ENCODE results near the gene APOE. TPM values are rescaled to one million over a fixed set of nuclear protein-coding genes. Genes with fewer than 3 reads are reported as not detected.
A peak's percentile ranks its signal among the peaks of the same experiment; 100 is the strongest.

APOE gene
- total RNA-seq, 1 experiment from 2014 or later: 2,018 TPM

DNA sequence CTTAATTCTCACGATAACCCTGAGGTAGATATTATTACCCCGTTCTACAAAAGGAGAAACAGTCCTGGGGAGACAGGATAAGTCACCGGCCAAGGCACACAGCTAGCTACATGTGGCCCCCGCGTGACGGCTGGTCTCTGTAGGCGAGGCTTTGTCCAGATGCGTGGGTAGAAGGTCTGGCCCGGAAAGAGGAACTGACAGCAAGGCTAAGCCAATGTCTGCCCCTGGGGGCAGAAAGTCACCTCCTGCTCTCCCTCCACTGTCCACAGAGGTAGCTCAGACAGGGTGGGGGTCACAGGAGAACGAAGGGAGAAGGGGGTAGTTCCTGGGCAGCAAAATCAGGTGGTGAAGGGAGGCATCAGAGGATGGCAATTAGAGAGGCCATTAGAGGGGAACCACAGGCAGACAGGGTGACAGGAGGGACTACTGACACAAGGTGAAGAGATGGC is 38.2 kb downstream of the APOE start:
- in situ Hi-C loops (cut with HindIII; ENCODE audit: low sequenced_read_pairs): no loop called here
- DNase-seq (ENCODE audit: low spot score): no peak

DNA sequence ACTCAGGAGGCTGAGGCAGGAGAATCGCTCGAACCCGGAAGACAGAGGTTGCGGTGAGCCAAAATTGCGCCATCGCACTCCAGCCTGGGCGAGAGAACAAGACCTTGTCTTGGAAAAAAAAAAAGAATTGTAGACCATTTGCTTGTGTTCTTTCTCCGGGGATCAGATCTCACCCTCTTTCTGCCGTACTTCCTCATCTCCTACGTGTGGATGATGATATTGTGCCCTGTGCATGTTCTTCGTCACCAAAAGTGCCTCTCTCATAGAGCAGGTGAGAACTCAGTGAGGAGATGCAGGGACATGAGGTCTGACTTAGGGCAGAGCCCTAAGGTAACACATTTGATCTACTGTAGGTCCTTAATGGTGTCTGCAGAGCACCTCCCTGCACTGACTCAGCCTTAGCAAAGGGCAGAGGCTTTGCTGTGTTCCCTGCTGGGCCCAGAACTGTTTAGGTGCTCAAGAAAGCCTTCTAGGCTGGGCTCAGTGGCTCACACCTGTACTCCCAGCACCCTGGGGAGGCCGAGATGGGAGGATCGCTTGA is 41.5 kb downstream of the APOE start:
- DNase-seq (ENCODE audit: low spot score): no peak
- in situ Hi-C loops (cut with HindIII; ENCODE audit: low sequenced_read_pairs): no loop called here

DNA sequence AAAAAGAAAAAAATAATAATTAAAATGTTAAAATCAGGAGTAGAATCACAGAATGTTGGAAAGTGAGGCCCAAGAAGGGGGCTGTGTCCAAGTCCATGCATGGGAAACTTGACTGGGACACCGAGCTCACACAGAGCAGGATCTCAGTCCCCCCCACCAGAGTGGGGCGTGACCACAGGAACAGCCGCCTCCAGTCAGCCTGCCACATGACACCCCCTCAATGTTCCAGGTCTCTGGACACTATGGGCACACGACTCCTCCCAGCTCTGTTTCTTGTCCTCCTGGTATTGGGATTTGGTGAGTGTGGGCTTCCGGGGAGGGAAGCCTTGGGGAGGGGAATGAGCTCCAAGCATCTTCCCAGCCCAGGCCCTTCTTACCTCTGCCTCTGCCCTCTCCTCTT is 42.6 kb downstream of the APOE start:
- in situ Hi-C loops (cut with HindIII; ENCODE audit: low sequenced_read_pairs): no loop called here
- no peak for DNase-seq (ENCODE audit: low spot score)

DNA sequence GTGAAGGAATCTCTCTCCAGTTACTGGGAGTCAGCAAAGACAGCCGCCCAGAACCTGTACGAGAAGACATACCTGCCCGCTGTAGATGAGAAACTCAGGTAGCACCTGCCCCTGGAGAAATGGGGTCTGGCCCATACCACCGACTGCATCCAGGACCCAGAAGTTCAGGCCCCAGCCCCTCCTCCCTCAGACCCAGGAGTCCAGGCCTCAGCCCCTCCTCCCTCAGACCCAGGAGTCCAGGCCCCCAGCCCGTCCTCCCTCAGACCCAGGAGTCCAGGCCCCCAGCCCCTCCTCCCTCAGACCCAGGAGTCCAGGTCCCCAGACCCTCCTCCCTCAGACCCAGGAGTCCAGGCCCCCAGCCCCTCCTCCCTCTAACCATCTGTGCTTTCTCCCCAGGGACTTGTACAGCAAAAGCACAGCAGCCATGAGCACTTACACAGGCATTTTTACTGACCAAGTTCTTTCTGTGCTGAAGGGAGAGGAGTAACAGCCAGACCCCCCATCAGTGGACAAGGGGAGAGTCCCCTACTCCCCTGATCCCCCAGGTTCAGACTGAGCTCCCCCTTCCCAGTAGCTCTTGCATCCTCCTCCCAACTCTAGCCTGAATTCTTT is 43.3 kb downstream of the APOE start:
- in situ Hi-C loops (cut with HindIII; ENCODE audit: low sequenced_read_pairs): no loop called here

DNA sequence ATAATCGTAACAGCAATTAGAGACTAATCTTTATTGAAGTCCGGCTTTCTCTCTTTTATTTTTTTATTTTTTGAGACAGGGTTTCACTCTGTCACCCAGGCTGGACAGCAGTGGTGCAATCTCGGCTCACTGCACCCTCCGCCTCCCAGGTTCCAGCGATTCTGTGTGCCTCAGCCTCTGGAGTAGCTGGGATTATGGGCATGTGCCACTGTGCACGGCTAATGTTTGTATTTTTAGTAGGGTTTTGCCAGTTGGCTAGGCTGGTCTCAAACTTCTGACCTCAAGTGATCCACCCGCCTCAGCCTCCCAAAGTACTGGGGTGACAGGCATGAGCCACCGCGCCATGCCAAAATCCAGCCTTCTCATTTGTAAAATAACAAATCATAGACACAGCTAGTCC is 44.0 kb downstream of the APOE start:
- in situ Hi-C loops (cut with HindIII; ENCODE audit: low sequenced_read_pairs): no loop called here
- DNase-seq (ENCODE audit: low spot score): no peak

More for the DNA sequence above, 43.3 kb downstream of the APOE start:
- DNase-seq (ENCODE audit: low spot score): no peak

DNA sequence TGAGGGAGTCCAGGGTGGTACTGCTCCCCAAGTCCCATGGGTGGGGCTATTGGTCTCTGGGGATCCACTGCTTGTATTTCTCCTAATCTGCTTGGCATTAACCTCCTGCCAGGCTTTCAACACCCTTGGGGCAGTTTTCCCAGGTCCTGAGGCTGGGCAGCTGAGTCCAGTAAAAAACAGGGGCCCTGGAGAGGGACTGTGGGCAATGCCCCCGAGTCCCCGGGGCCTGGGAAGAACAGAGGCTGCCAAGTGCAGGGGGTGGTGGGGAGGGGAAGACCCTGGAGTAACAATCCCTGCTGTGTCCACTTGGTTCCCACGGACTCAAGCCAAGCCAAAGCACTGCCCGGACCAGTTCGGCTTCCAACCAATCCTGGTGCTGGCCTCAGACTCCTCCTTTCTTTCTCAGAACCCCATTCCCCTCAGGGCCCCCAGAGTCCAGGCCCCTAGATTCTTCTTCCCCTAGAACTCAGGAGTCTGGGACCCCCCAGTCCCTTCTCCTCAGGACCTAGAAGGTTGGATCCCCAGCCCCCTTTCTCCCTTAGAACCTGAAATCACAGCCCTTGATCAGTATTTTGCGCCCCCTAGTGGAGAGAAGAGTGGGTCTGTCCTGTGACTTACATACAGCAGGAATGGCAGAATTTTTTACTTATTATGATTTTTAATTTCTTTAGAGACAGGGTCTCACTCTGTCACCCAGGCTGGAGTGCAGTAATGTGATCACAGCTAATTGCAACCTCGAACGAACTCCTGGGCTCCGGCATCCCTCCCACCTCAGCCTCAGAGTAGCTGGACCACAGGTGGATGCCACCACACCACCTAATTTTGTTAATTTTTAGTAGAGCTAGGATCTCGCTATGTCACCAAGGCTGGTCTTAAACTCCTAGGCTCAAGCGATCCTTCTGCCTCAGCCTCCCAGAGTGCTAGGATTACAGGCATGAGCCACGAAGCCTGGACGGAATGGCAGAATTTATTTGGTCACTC is 45.9 kb downstream of the APOE start:
- peak; percentile 81 for DNase-seq (ENCODE audit: low spot score)
- in situ Hi-C loops (cut with HindIII; ENCODE audit: low sequenced_read_pairs): no loop called here

DNA sequence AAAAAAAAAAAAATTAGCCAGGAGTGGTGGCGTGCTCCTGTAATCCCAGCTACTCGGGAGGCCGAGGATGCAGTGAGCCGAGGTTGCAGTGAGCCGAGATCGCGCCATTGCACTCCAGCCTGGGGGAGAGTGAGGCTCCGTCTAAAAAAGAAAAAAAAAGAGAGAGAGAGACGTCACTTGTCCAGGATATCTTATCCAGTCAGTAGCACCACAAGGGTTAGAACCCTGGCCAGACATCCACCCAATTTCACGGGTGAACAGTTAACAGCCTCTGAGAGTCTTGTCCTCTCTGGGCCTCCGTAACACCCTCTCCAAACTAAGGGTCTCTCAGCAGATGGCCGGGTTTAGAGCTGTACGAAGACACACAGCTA is 48.7 kb downstream of the APOE start:
- DNase-seq (ENCODE audit: low spot score): no peak
- in situ Hi-C loops (cut with HindIII; ENCODE audit: low sequenced_read_pairs): no loop called here

DNA sequence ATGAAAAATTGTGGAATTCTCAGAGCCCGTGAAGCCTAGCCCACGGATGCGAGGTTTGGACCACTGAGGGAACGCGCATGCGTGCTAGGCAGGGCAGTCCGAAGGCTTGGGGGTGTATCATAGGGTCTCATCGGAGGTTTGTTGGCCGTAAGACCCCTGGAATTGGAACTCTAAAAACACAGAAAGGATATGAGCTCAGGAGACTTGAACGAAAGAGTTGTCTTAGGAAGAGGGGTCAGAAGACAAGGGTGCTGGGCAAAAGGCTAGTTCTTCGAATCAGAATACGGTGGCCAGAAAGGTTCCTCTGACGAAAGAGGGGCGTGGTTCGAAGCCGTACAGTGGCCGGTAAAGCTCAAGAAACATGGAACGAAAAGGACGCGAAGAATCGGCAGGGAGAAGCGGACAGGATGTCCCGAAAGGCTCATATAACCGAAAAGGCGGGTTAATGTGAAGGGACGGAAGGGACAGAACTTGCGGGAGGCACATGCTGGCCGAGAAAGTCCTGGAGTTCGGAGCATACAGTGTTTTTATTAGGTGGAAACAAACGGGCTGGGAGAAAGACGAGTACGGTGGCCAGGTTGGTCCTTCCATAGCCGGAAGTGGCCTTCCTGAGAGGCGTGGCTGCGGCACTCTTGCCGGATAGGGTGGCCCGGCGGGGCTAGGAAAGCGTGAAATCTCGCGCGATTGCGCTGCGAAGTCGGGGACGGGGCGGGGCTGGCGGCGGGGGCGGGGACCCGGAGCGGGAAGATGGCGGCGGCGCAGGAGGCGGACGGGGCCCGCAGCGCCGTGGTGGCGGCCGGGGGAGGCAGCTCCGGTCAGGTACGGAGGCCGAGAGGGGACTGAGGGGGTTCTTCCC is 49.3 kb downstream of the APOE start, which contains the start of gene CLPTM1:
CLPTM1 (plus strand) TSS at position 732 of the 856 bp plus-strand sequence; CDS start at position 748, 16 bp downstream.
- DNase-seq (ENCODE audit: low spot score): peak; percentile 94
- in situ Hi-C loops (cut with HindIII; ENCODE audit: low sequenced_read_pairs): no loop called here

DNA sequence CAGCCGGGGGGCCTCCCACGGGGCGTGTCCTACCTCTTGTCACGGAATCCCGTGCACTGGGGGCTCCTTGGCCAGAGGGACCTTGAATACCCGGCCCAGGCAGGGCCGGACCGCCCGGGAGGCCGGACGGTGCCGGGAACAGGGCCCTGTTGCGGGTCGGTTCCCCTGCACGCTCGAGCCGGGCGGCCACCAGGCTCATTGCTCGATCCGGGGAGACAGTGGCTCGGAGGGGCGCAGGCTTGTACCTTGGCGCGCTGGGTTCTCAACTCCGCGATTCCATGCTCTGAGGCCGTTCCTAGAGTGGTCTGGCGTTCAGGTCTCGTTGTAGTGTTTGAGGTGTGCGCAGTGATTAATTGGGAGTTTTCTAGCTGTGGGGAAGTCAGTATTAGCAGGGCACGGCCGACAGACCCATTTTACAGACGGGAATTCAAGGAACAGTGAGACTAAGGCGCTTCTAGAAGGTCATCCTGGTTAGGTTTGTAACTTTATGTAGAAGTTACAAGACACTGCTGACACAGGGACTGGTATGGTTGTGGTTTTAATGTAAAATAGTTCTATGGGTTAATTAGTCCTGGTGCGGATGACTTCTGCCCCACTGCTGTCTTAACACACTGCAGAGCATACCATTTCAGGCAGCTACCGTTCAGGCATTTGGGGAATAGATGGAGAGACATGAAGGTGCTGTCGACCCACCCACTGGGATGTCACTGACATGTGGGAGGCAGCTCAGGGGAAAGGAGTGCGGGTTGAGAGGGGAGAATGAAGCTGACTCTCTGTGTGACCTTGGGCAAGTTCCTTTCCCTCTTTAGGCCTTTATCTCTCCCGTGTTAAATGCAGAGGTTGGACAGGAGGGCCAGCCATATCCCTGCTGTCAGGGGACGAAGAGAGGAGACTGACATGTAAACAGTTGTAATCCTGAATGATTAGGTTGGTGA is 50.2 kb downstream of the APOE start:
- in situ Hi-C loops (cut with HindIII; ENCODE audit: low sequenced_read_pairs): no loop called here
- no peak for DNase-seq (ENCODE audit: low spot score)

DNA sequence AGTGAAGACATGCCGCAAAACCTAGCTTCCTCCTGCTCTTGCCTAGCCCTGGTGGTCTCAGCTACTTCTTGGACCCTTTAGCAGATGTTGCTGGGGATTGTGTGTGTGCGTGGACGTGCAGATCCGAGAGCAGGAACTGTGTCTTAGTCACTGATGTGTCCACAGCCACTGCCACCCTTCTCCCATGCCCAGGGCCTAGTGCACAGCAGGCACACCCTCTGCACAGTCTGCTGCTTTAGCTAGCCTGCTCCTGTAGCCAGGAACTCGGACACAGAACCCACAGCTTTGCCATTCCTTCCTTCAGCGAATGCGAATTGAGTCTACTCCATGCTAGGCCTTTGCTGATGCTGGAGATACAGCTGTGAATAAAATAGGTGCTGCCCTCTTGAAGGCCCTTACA is 51.9 kb downstream of the APOE start:
- in situ Hi-C loops (cut with HindIII; ENCODE audit: low sequenced_read_pairs): no loop called here

DNA sequence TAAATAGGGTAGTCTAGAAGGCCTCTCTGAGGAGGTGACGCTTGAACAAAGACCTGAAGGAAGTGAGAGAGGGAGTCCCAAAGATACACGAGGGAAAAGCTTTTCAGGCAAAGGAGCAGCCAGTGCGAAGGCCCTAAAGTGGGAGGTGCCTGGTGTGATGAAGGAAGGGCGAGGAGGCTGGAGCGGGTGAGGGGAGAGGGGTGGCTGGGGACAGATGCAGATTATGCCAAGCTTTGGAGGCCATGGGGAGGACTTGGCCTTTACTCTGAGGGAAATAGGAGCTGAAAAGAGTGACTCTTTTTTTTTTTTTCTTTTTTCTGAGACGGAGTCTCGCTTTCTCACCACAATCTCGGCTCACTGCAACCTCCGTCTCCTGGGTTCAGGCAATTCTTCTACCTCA is 52.5 kb downstream of the APOE start:
- no peak for DNase-seq (ENCODE audit: low spot score)

More for the DNA sequence above, 51.9 kb downstream of the APOE start:
- no peak for DNase-seq (ENCODE audit: low spot score)

More for the DNA sequence above, 52.5 kb downstream of the APOE start:
- in situ Hi-C loops (cut with HindIII; ENCODE audit: low sequenced_read_pairs): no loop called here

Other genes with a start within 250 kb of the APOE start
- gene CEACAM19, start 234.3 kb upstream of the APOE start, total RNA-seq (2014; rRNA removed; shearing (Covaris generic)): 0.78 TPM in 1 of 2 replicates, not detected in the other
- not detected in 2 replicates for gene CEACAM16, start 206.6 kb upstream of the APOE start, total RNA-seq (2014; rRNA removed; shearing (Covaris generic))
- 6.6 and 9.1 TPM in 2 replicates for gene BCL3, start 157.1 kb upstream of the APOE start, total RNA-seq (2014; rRNA removed; shearing (Covaris generic))
- not detected in 2 replicates for gene CBLC, start 127.9 kb upstream of the APOE start, total RNA-seq (2014; rRNA removed; shearing (Covaris generic))
- 28.5 and 28.9 TPM in 2 replicates for gene BCAM, start 96.7 kb upstream of the APOE start, total RNA-seq (2014; rRNA removed; shearing (Covaris generic))
- 126 and 154 TPM in 2 replicates for gene NECTIN2, start 59.5 kb upstream of the APOE start, total RNA-seq (2014; rRNA removed; shearing (Covaris generic))
- gene TOMM40, start 14.5 kb upstream of the APOE start, total RNA-seq (2014; rRNA removed; shearing (Covaris generic)): 226 and 256 TPM in 2 replicates
- gene APOC1, start 8.8 kb downstream of the APOE start, total RNA-seq (2014; rRNA removed; shearing (Covaris generic)): 182 and 412 TPM in 2 replicates
- gene APOC4, start 36.4 kb downstream of the APOE start, total RNA-seq (2014; rRNA removed; shearing (Covaris generic)): not detected in 2 replicates
- not detected in 2 replicates for gene APOC2, start 40.3 kb downstream of the APOE start, total RNA-seq (2014; rRNA removed; shearing (Covaris generic))
- gene CLPTM1, start 49.6 kb downstream of the APOE start, total RNA-seq (2014; rRNA removed; shearing (Covaris generic)): 6.2 and 17.2 TPM in 2 replicates
- gene RELB, start 95.7 kb downstream of the APOE start, total RNA-seq (2014; rRNA removed; shearing (Covaris generic)): 12.7 and 16.6 TPM in 2 replicates
- gene CLASRP, start 133.2 kb downstream of the APOE start, total RNA-seq (2014; rRNA removed; shearing (Covaris generic)): 12.1 and 23.8 TPM in 2 replicates
- not detected in 2 replicates for gene ZNF296, start 170.7 kb downstream of the APOE start, total RNA-seq (2014; rRNA removed; shearing (Covaris generic))
- gene GEMIN7, start 173.5 kb downstream of the APOE start, total RNA-seq (2014; rRNA removed; shearing (Covaris generic)): 93.1 and 100 TPM in 2 replicates
- gene PPP1R37, start 187.4 kb downstream of the APOE start, total RNA-seq (2014; rRNA removed; shearing (Covaris generic)): 28.6 and 42.6 TPM in 2 replicates